MM.1S (cell line): ENCODE measurements around the gene ZNF774.
A peak's percentile ranks its signal among the peaks of the same experiment; 100 is the strongest.

ENCODE experiments used
- DNase-seq: peaks from one replicate; pipeline ENCODE4 v3.0.0-alpha.2; 2015
- H2AFZ ChIP-seq: fragments of 300-600 bp; sonication (generic); 2 replicates; pipeline ENCODE4 v1.6.0; 2016; ENCODE audit warnings: antibody characterized with exemption, low read length
- H3F3A ChIP-seq: fragments of 300-600 bp; sonication (generic); 2 replicates; pipeline ENCODE4 v1.6.1; 2016; ENCODE audit warnings: mild to moderate bottlenecking, antibody characterized with exemption, low read length, moderate library complexity, mixed read lengths; ENCODE audit not compliant: insufficient read depth
- H3K27ac ChIP-seq: fragments of 300-600 bp; sonication (generic); 2 replicates; pipeline ENCODE4 v1.5.1; 2016; ENCODE audit warnings: mild to moderate bottlenecking, low read length
- H3K27me3 ChIP-seq: fragments of 300-600 bp; sonication (generic); replicated peaks from 2 replicates; pipeline ENCODE4 v1.6.0; 2016; ENCODE audit warnings: low read length; ENCODE audit not compliant: insufficient read depth
- H3K36me3 ChIP-seq: fragments of 300-600 bp; sonication (generic); replicated peaks from 2 replicates; pipeline ENCODE4 v1.6.1; 2016; ENCODE audit warnings: mild to moderate bottlenecking, low read length, mixed read lengths; ENCODE audit not compliant: insufficient read depth
- H3K4me1 ChIP-seq: fragments of 300-600 bp; sonication (generic); 2 replicates; pipeline ENCODE4 v1.6.1; 2016; ENCODE audit warnings: low read length, mixed read lengths
- H3K4me2 ChIP-seq: fragments of 300-600 bp; sonication (generic); 2 replicates; pipeline ENCODE4 v1.6.0; 2016; ENCODE audit warnings: low read depth, low read length
- H3K4me3 ChIP-seq: fragments of 300-600 bp; sonication (generic); 2 replicates; pipeline ENCODE4 v1.5.1; 2016; ENCODE audit warnings: low read length, mixed read lengths
- H3K79me2 ChIP-seq: fragments of 300-600 bp; sonication (generic); 2 replicates; pipeline ENCODE4 v1.6.1; 2016; ENCODE audit warnings: mixed run types, low read length, mixed read lengths
- H3K9ac ChIP-seq: fragments of 300-600 bp; sonication (generic); 2 replicates; pipeline ENCODE4 v1.6.1; 2016; ENCODE audit warnings: low read length, mixed read lengths
- H3K9me2 ChIP-seq: fragments of 300-600 bp; sonication (generic); replicated peaks from 2 replicates; pipeline ENCODE4 v1.6.1; 2016; ENCODE audit warnings: mild to moderate bottlenecking, low read length, mixed read lengths; ENCODE audit not compliant: insufficient read depth
- H3K9me3 ChIP-seq: fragments of 300-600 bp; sonication (generic); replicated peaks from 2 replicates; pipeline ENCODE4 v1.6.1; 2016; ENCODE audit warnings: mild to moderate bottlenecking, low read length, mixed read lengths; ENCODE audit not compliant: insufficient read depth
- H4K20me1 ChIP-seq: fragments of 300-600 bp; sonication (generic); 2 replicates; pipeline ENCODE4 v1.6.1; 2016; ENCODE audit warnings: mild to moderate bottlenecking, low read length, moderate library complexity, mixed read lengths; ENCODE audit not compliant: insufficient read depth
- EZH2 ChIP-seq: fragments of 300-600 bp; sonication (generic); optimal IDR thresholded peaks from 2 replicates; pipeline ENCODE3; 2017; ENCODE audit warnings: low read depth, mild to moderate bottlenecking, antibody characterized with exemption, low read length, mixed read lengths
- EZH2phosphoT487 ChIP-seq: fragments of 300-600 bp; sonication (generic); IDR thresholded peaks from 2 replicates; pipeline ENCODE4 v1.6.1; 2018; ENCODE audit warnings: antibody characterized with exemption, low read length
- TF ChIP-seq, protein P1 (sequence below): fragments of 300-600 bp; sonication (generic); IDR thresholded peaks from 2 replicates; pipeline ENCODE4 v1.5.1; 2016; ENCODE audit warnings: antibody characterized with exemption, low read length, mixed read lengths

The ZNF774 gene

GRCh38 chr15:90396321-90396720 is 44.2 kb downstream of the ZNF774 start:
- H3K79me2 ChIP-seq = peaks cover 97% of the 10 kb centered on the region
- no peak overlapping the region for H3K4me3 ChIP-seq
- no peaks in the 10 kb centered on the region for H3K9me2 ChIP-seq
- TF ChIP-seq EZH2phosphoT487 (no peak), EZH2 (no peak)
- peaks cover 3% of the 10 kb centered on the region; the same call in 1 of the 2 replicates for H3K36me3 ChIP-seq
- no peak overlapping the region for H3K4me2 ChIP-seq
- no peaks in the 10 kb centered on the region for H3K27me3 ChIP-seq
- H3K9me3 ChIP-seq = no peaks in the 10 kb centered on the region
- no peak overlapping the region for H3K9ac ChIP-seq
- peaks cover 7% of the 10 kb centered on the region; the same call in 1 of the 2 replicates for H4K20me1 ChIP-seq
- no peak for DNase-seq
- no peak overlapping the region for H3K27ac ChIP-seq
- H3K4me1 ChIP-seq = peaks cover 13% of the 10 kb centered on the region
- H2AFZ ChIP-seq = no peak overlapping the region
- peaks cover 11% of the 10 kb centered on the region for H3F3A ChIP-seq

- Histone ChIP-seq H4K20me1 (no peaks in the 10 kb centered on the region), H3K27me3 (no peaks in the 10 kb centered on the region), H3K27ac (peak overlapping the region; percentile 94), H3K4me2 (peak overlapping the region; percentile 76), H3K36me3 (no peaks in the 10 kb centered on the region; the same call in 1 of the 2 replicates), H3K9me3 (no peaks in the 10 kb centered on the region), H3K79me2 (peaks cover 97% of the 10 kb centered on the region), H3F3A (peaks cover 11% of the 10 kb centered on the region), H3K4me1 (peaks cover 23% of the 10 kb centered on the region), H3K9ac (peak overlapping the region; percentile 77), H3K9me2 (no peaks in the 10 kb centered on the region), H3K4me3 (peak overlapping the region; percentile 46), H2AFZ (no peak overlapping the region)
- no peak for DNase-seq
- TF ChIP-seq EZH2phosphoT487 = no peak
- TF ChIP-seq, protein P1, sequence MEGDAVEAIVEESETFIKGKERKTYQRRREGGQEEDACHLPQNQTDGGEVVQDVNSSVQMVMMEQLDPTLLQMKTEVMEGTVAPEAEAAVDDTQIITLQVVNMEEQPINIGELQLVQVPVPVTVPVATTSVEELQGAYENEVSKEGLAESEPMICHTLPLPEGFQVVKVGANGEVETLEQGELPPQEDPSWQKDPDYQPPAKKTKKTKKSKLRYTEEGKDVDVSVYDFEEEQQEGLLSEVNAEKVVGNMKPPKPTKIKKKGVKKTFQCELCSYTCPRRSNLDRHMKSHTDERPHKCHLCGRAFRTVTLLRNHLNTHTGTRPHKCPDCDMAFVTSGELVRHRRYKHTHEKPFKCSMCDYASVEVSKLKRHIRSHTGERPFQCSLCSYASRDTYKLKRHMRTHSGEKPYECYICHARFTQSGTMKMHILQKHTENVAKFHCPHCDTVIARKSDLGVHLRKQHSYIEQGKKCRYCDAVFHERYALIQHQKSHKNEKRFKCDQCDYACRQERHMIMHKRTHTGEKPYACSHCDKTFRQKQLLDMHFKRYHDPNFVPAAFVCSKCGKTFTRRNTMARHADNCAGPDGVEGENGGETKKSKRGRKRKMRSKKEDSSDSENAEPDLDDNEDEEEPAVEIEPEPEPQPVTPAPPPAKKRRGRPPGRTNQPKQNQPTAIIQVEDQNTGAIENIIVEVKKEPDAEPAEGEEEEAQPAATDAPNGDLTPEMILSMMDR = no peak
- TF ChIP-seq EZH2 = no peak
Observed at GRCh38 chr15:90400005-90400758, 48.1 kb downstream of the ZNF774 start.

DNA sequence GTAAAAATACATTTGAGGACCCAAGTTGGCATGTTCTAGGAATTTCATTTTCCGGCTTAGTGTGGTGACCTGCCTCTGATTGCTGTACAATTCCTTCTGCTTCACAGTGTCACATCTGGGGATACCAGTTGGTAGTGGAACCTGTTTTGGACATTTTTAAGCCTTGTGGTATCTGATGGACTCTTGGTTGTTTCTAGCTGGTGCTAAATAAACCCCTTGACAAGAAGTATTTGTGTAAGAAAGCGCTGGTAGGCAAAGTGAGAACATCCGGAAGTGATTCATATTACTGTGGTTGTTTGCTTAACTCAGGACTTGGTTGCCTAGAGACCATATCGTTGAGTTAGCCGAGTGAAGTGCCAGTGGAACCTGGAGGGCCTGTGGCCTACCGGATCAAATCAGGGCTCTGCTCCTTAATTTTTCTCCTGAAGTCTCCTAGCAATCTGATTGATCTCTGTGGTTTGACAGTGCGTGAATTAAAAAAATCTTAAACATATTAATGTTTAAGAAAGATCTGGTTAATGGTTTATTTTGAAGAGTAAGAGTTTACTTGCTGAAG is 48.8 kb downstream of the ZNF774 start:
- H3K36me3 ChIP-seq = no peaks in the 10 kb centered on the region; the same call in 1 of the 2 replicates
- H3F3A ChIP-seq = peaks cover 11% of the 10 kb centered on the region
- no peaks in the 10 kb centered on the region for H3K27me3 ChIP-seq
- TF ChIP-seq EZH2phosphoT487 (no peak), EZH2 (no peak)
- TF ChIP-seq, protein P1 = no peak
- peak; percentile 90 for DNase-seq
- peak overlapping the region; percentile 76 for H3K4me2 ChIP-seq
- H3K9me2 ChIP-seq = no peaks in the 10 kb centered on the region
- H3K9me3 ChIP-seq = no peaks in the 10 kb centered on the region
- no peaks in the 10 kb centered on the region for H4K20me1 ChIP-seq
- peaks cover 23% of the 10 kb centered on the region for H3K4me1 ChIP-seq
- H3K9ac ChIP-seq = peak overlapping the region; percentile 77
- H3K79me2 ChIP-seq = peaks cover 97% of the 10 kb centered on the region
- H3K27ac ChIP-seq = peak overlapping the region; percentile 94
- no peak overlapping the region for H2AFZ ChIP-seq
- peak overlapping the region; percentile 46 for H3K4me3 ChIP-seq

DNA sequence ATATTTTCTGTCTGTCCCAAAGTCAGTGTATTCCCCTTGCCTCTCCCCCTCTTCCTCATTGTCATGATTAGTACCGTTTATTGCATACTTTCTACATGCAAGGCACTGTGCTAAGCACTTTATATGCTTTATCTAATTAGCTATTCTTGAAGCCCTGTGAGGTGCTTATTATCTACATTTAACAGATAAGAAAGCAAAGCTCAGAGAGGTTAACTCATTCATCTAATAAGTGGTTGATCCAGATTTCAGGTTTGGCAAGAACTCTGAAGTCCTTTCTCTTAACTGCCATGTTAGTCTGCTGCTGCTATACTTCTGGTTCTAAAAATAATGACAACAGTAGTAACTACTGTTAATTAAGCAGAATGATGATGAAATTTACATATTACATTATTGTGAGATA is 49.4 kb downstream of the ZNF774 start:
- TF ChIP-seq EZH2phosphoT487 (no peak), EZH2 (no peak)
- TF ChIP-seq, protein P1 = no peak
- H3F3A ChIP-seq = peaks cover 11% of the 10 kb centered on the region
- no peaks in the 10 kb centered on the region for H3K27me3 ChIP-seq
- no peak overlapping the region for H3K4me3 ChIP-seq
- peak overlapping the region; percentile 76 for H3K4me2 ChIP-seq
- H3K27ac ChIP-seq = peak overlapping the region; percentile 94; the same call in 1 of the 2 replicates
- H2AFZ ChIP-seq = no peak overlapping the region
- H3K9me3 ChIP-seq = no peaks in the 10 kb centered on the region
- H3K36me3 ChIP-seq = no peaks in the 10 kb centered on the region; the same call in 1 of the 2 replicates
- H3K9me2 ChIP-seq = no peaks in the 10 kb centered on the region
- no peaks in the 10 kb centered on the region for H4K20me1 ChIP-seq
- H3K4me1 ChIP-seq = peaks cover 23% of the 10 kb centered on the region
- H3K79me2 ChIP-seq = peaks cover 97% of the 10 kb centered on the region
- H3K9ac ChIP-seq = peak overlapping the region; percentile 63
- DNase-seq = no peak
